OCI-LY7 (cell line): ENCODE measurements around the gene KRT76. TPM values are rescaled to one million over a fixed set of nuclear protein-coding genes. Genes with fewer than 3 reads are reported as not detected.
"Not testable (repeated sequence)": the region's sequence is repeated elsewhere in the genome, so short reads cannot be mapped to it uniquely, and the experiment has no call there.

ENCODE experiments used
- BruUV-seq: library from RNA; stranded (reverse); fragments of 400-500 nt; replicated peaks from 2 replicates; lab custom pipeline; 2021; lab: Mats Ljungman, UMichigan
- CTCF ChIA-PET: fragments of 300-600 bp; sonication (Branson Sonifier 250); formaldehyde crosslinking; loops from one replicate; lab custom pipeline; 2022; ENCODE audit warnings: antibody characterized with exemption; ENCODE audit not compliant: unreplicated experiment; lab: Charles Lee
- POLR2A ChIA-PET: fragments of 300-600 bp; sonication (Branson Sonifier 250); formaldehyde crosslinking; loops from one replicate; lab custom pipeline; 2022; ENCODE audit warnings: antibody characterized with exemption; lab: Charles Lee
- DNase-seq: peaks from one replicate; pipeline ENCODE4 v3.0.0-alpha.2; 2015; ENCODE audit warnings: low spot score
- H2AFZ ChIP-seq: fragments of 200-600 bp; sonication (generic), shearing (Covaris generic); 2 replicates; pipeline ENCODE4 v1.6.1; 2014; ENCODE audit warnings: mild to moderate bottlenecking, antibody characterized with exemption, low read length, moderate library complexity
- H3K27ac ChIP-seq: fragments of 200-600 bp; sonication (generic); 2 replicates; pipeline ENCODE4 v1.5.1; 2014; ENCODE audit warnings: mixed run types, low read depth, mild to moderate bottlenecking, moderate library complexity, low read length, inconsistent platforms; ENCODE audit not compliant: poor library complexity, severe bottlenecking
- H3K36me3 ChIP-seq: fragments of 200-600 bp; sonication (generic); 2 replicates; pipeline ENCODE4 v1.6.1; 2014; ENCODE audit warnings: mild to moderate bottlenecking, antibody characterized with exemption, low read length, moderate library complexity, mixed read lengths; ENCODE audit not compliant: insufficient read depth
- H3K4me1 ChIP-seq: fragments of 200-600 bp; sonication (generic); 2 replicates; pipeline ENCODE4 v1.5.1; 2014; ENCODE audit warnings: mild to moderate bottlenecking, low read length; ENCODE audit not compliant: insufficient read depth, poor library complexity, severe bottlenecking
- H3K4me2 ChIP-seq: fragments of 200-600 bp; sonication (generic); 2 replicates; pipeline ENCODE4 v1.6.1; 2014; ENCODE audit warnings: mild to moderate bottlenecking, low read length
- H3K4me3 ChIP-seq: fragments of 200-600 bp; sonication (generic); 2 replicates; pipeline ENCODE4 v1.5.1; 2014; ENCODE audit warnings: mild to moderate bottlenecking, low read depth, low read length; ENCODE audit not compliant: poor library complexity, severe bottlenecking
- H3K79me2 ChIP-seq: fragments of 200-600 bp; sonication (generic); 2 replicates; pipeline ENCODE4 v1.6.1; 2016; ENCODE audit warnings: low read depth, mild to moderate bottlenecking, low read length, moderate library complexity, mixed read lengths; ENCODE audit not compliant: insufficient read depth
- H3K9me2 ChIP-seq: fragments of 200-600 bp; sonication (generic); 2 replicates; pipeline ENCODE4 v1.6.1; 2016; ENCODE audit warnings: mild to moderate bottlenecking, low read length, mixed read lengths; ENCODE audit not compliant: insufficient read depth
- H3K9me3 ChIP-seq: fragments of 200-600 bp; sonication (generic); 2 replicates; pipeline ENCODE4 v1.6.1; 2014; ENCODE audit warnings: mild to moderate bottlenecking, mixed run types, low read length, mixed read lengths
- H4K20me1 ChIP-seq: fragments of 200-600 bp; sonication (generic); 2 replicates; pipeline ENCODE4 v1.6.1; 2014; ENCODE audit warnings: mild to moderate bottlenecking, antibody characterized with exemption, low read length, moderate library complexity, mixed read lengths; ENCODE audit not compliant: insufficient read depth
- CTCF ChIP-seq: fragments of 200-600 bp; sonication (generic); conservative IDR thresholded peaks from 2 replicates; pipeline ENCODE4 v1.5.1; 2014; ENCODE audit warnings: mild to moderate bottlenecking, antibody characterized with exemption, low read length, moderate library complexity, mixed read lengths
- EZH2phosphoT487 ChIP-seq: fragments of 200-600 bp; sonication (generic); IDR thresholded peaks from 2 replicates; pipeline ENCODE4 v1.6.1; 2018; ENCODE audit warnings: low read depth, borderline replicate concordance, mild to moderate bottlenecking, mixed run types, antibody characterized with exemption, low read length, moderate library complexity, mixed read lengths
- intact Hi-C: fragments of 100-400 bp; cut with micrococcal nuclease; formaldehyde crosslinking; loops from one replicate; pipeline ENCODE4 v1.10.0; 2022; ENCODE audit not compliant: unreplicated experiment
- total RNA-seq, 2 experiments: library from RNA; depleted of rRNA in 1 of 2; stranded (reverse); fragments of >200 nt in 1 of 2; shearing (Covaris generic) in 1 of 2; gene quantifications; 2 replicates each; pipeline ENCODE4 v1.2.3, GENCODE V29; 2014 to 2022

KRT76 gene
- total RNA-seq, 2 experiments from 2014 or later, result not detected

GRCh38 chr12:52753283-52753682 is 23.9 kb downstream of the KRT76 start:
- Histone ChIP-seq H3K4me1 (no peaks in the 10 kb centered on the region), H3K9me3 (no peaks in the 10 kb centered on the region), H4K20me1 (no peaks in the 10 kb centered on the region), H3K27ac (no peak overlapping the region), H3K9me2 (no peaks in the 10 kb centered on the region), H3K4me2 (no peak overlapping the region), H3K4me3 (no peak overlapping the region), H2AFZ (no peak overlapping the region), H3K36me3 (no peaks in the 10 kb centered on the region), H3K79me2 (no peaks in the 10 kb centered on the region)
- POLR2A ChIA-PET, result no interaction called here
- intact Hi-C loops, result no loop called here
- no peak for DNase-seq
- BruUV-seq, result no TSS peak
- CTCF ChIA-PET, result no interaction called here
- TF ChIP-seq CTCF (no peak), EZH2phosphoT487 (no peak)

GRCh38 chr12:52752516-52752915 is 24.6 kb downstream of the KRT76 start:
- H3K9me2 ChIP-seq, result no peaks in the 10 kb centered on the region
- H3K4me2 ChIP-seq, result no peak overlapping the region
- DNase-seq, result no peak
- BruUV-seq, result no TSS peak
- no peaks in the 10 kb centered on the region for H3K79me2 ChIP-seq
- H3K27ac ChIP-seq, result no peak overlapping the region
- intact Hi-C loops, result no loop called here
- no peaks in the 10 kb centered on the region for H4K20me1 ChIP-seq
- H3K36me3 ChIP-seq, result no peaks in the 10 kb centered on the region
- CTCF ChIA-PET, result no interaction called here
- H3K9me3 ChIP-seq, result no peaks in the 10 kb centered on the region
- H3K4me3 ChIP-seq, result no peak overlapping the region
- TF ChIP-seq EZH2phosphoT487, result no peak
- no peak for TF ChIP-seq CTCF
- no peak overlapping the region for H2AFZ ChIP-seq
- POLR2A ChIA-PET, result interaction anchor here (0.6 kb wide), 1 partner anchor 1179 kb away, joined by 3 read pairs; no protein-coding TSS in a partner anchor
- H3K4me1 ChIP-seq, result no peaks in the 10 kb centered on the region

GRCh38 chr12:52751795-52752194 is 25.4 kb downstream of the KRT76 start:
- Histone ChIP-seq H3K79me2 (no peaks in the 10 kb centered on the region), H3K4me3 (no peak overlapping the region), H3K4me2 (no peak overlapping the region), H3K9me3 (no peaks in the 10 kb centered on the region), H3K27ac (no peak overlapping the region), H3K9me2 (no peaks in the 10 kb centered on the region), H3K4me1 (no peaks in the 10 kb centered on the region), H4K20me1 (no peaks in the 10 kb centered on the region), H2AFZ (no peak overlapping the region), H3K36me3 (no peaks in the 10 kb centered on the region)
- DNase-seq, result no peak
- no TSS peak for BruUV-seq
- intact Hi-C loops, result no loop called here
- ChIA-PET CTCF (no interaction called here), POLR2A (no interaction called here)
- TF ChIP-seq EZH2phosphoT487 (no peak), CTCF (no peak)

- H4K20me1 ChIP-seq, H3K4me1 ChIP-seq, H2AFZ ChIP-seq, H3K79me2 ChIP-seq, CTCF ChIA-PET, POLR2A ChIA-PET, H3K4me3 ChIP-seq, H3K9me2 ChIP-seq, H3K36me3 ChIP-seq, H3K4me2 ChIP-seq, H3K9me3 ChIP-seq, intact Hi-C loops, DNase-seq, BruUV-seq, H3K27ac ChIP-seq: not testable (repeated sequence)
Observed at GRCh38 chr12:52750532-52750931, 26.6 kb downstream of the KRT76 start.
